Erythroblast (primary cell): Measurements from ENCODE around the gene PXMP4.

Source experiments
- GATA1 ChIP-seq: IDR thresholded peaks from 2 replicates; pipeline ENCODE4 v1.6.1; 2011; ENCODE audit warnings: low read depth, mild to moderate bottlenecking, control low read depth, low read length, moderate library complexity
- POLR2A ChIP-seq: IDR thresholded peaks from 2 replicates; pipeline ENCODE4 v1.6.1; 2011; ENCODE audit warnings: mild to moderate bottlenecking, low read length

DNA sequence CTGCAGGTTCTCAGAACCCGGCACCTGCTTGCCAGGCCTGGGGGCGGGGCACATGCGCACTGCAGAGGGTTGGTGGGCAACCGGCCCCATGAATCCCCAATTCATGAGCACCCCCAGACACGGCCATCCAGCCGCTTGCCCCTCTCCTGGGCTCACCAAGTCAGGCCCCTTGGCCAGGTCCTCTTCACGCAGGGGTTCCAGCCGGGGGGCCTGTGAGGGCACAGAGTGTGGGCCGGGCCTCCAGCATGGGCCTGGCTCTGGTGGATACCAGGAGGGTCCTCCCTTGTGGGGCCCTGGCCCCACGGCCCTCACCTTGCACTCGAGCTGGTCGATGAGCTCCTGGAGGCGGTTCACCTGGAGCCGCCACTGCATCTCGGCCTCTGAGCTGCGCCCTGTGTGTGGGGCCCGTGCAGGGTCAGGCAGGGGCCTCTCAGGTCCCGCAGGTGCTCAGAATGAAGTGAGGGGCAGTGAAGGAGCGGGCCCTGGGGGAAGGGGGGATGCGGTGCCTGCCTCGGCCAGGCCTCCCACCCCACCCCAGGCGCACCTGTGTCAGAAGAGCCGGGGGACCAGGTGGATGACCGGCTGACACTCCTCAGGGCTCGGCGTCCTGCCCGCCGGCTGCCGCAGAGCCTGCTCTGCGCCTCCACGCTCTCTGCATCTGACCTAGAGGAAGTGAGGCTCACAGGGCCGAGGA lies 60.6 kb downstream of the PXMP4 start:
- TF ChIP-seq POLR2A (no peak), GATA1 (no peak)
